Parathyroid adenoma (tissue), 2 donors: ENCODE measurements around the gene LY6G5C.

Experiments
- H2AFZ ChIP-seq: fragments of 300-600 bp; sonication (generic); one replicate; pipeline ENCODE4 v1.7.0; 2017; ENCODE audit warnings: antibody characterized with exemption, mild to moderate bottlenecking
- H3K27ac ChIP-seq: fragments of 300-600 bp; sonication (generic); one replicate; pipeline ENCODE4 v1.7.0; 2017
- H3K27me3 ChIP-seq: fragments of 300-600 bp; sonication (generic); one replicate; pipeline ENCODE4 v1.7.0; 2017; ENCODE audit warnings: low read length; ENCODE audit not compliant: control insufficient read depth, insufficient read depth
- H3K36me3 ChIP-seq: fragments of 300-600 bp; sonication (generic); one replicate; pipeline ENCODE4 v1.7.0; 2017; ENCODE audit warnings: low read length; ENCODE audit not compliant: control insufficient read depth, insufficient read depth
- H3K4me1 ChIP-seq: fragments of 300-600 bp; sonication (generic); one replicate; pipeline ENCODE4 v1.7.0; 2017; ENCODE audit warnings: control low read depth
- H3K4me2 ChIP-seq: fragments of 300-600 bp; sonication (generic); one replicate; pipeline ENCODE4 v1.7.0; 2017; ENCODE audit warnings: low read length
- H3K4me3 ChIP-seq: fragments of 300-600 bp; sonication (generic); one replicate; pipeline ENCODE4 v1.7.0; 2017; ENCODE audit warnings: low read depth, low read length
- H3K79me2 ChIP-seq: fragments of 300-600 bp; sonication (generic); one replicate; pipeline ENCODE4 v1.7.0; 2017; ENCODE audit warnings: control low read depth
- H3K9ac ChIP-seq: fragments of 300-600 bp; sonication (generic); one replicate; pipeline ENCODE4 v1.7.0; 2017; ENCODE audit warnings: mild to moderate bottlenecking
- H3K9me3 ChIP-seq: fragments of 300-600 bp; sonication (generic); one replicate; pipeline ENCODE4 v1.7.0; 2017; ENCODE audit warnings: low read length; ENCODE audit not compliant: control insufficient read depth
- CTCF ChIP-seq: fragments of 300-600 bp; sonication (generic); IDR thresholded peaks from one replicate; pipeline ENCODE4 v1.7.0; 2017; ENCODE audit warnings: antibody characterized with exemption, mild to moderate bottlenecking
- donor health status: primary hyperparathyroidism.

The LY6G5C gene

DNA sequence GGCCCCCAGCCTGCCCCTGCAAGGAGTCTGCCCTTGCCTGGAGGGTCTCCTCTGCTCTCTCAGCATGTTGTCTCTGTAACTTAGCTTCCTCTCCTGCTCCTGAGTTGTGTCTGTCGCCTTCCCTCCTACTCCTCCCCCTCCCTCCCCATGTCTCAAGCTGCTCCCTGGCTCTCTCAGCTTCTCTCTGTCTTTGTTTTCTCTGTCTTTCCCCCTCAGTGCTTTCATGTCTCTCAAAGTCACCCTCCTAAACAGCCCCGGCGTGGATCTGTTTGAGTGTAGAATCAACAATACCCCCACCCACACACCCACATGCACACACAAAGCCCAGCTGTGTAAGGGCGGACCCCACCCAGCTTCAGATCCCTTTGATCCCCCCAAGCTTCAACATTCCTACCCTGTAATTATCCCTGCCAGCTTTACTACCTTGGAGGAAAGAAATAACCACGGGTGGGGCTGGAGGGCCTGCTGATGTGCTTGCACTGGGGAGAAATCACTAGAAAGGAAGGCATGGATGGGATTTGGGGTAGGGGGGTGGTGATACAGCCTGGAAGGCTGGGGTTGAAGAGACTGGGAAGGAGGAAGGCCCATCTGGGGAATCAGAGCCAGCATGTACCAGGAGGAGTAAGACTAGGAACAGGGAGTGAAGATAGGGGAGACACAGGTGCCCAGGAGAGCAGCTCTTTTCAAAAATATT, 33.3 kb upstream of the LY6G5C start:
- H3K27ac ChIP-seq: no peak overlapping the region
- H3K9me3 ChIP-seq: no peaks in the 10 kb centered on the region

GRCh38 chr6:31713465-31713864, 32.6 kb upstream of the LY6G5C start:
- Histone ChIP-seq H3K79me2 (no peaks in the 10 kb centered on the region), H3K4me1 (peaks cover 9% of the 10 kb centered on the region), H3K9me3 (no peaks in the 10 kb centered on the region), H3K36me3 (no peaks in the 10 kb centered on the region), H3K4me2 (no peak overlapping the region), H3K4me3 (no peak overlapping the region), H3K27me3 (no peaks in the 10 kb centered on the region), H3K9ac (no peak overlapping the region), H2AFZ (no peak overlapping the region), H3K27ac (no peak overlapping the region)
- no peak for TF ChIP-seq CTCF

More for the DNA sequence above, 33.3 kb upstream of the LY6G5C start:
- H3K4me3 ChIP-seq: no peak overlapping the region
- H3K79me2 ChIP-seq: no peaks in the 10 kb centered on the region
- no peak overlapping the region for H3K9ac ChIP-seq
- peak overlapping the region; percentile 16 for H2AFZ ChIP-seq
- H3K4me2 ChIP-seq: no peak overlapping the region
- no peaks in the 10 kb centered on the region for H3K36me3 ChIP-seq
- H3K27me3 ChIP-seq: no peaks in the 10 kb centered on the region
- no peak for TF ChIP-seq CTCF
- peaks cover 14% of the 10 kb centered on the region for H3K4me1 ChIP-seq

- no peak overlapping the region for H3K4me3 ChIP-seq
- no peaks in the 10 kb centered on the region for H3K4me1 ChIP-seq
Observed at GRCh38 chr6:31712296-31712695, 31.4 kb upstream of the LY6G5C start.

GRCh38 chr6:31711233-31711632, 30.4 kb upstream of the LY6G5C start:
- Histone ChIP-seq H3K79me2 (no peaks in the 10 kb centered on the region), H3K4me1 (no peaks in the 10 kb centered on the region), H3K9ac (no peak overlapping the region), H3K4me3 (no peak overlapping the region), H3K4me2 (no peak overlapping the region), H3K36me3 (no peaks in the 10 kb centered on the region), H3K27me3 (no peaks in the 10 kb centered on the region), H3K9me3 (no peaks in the 10 kb centered on the region), H3K27ac (no peak overlapping the region), H2AFZ (no peak overlapping the region)
- no peak for TF ChIP-seq CTCF

More at GRCh38 chr6:31712296-31712695, 31.4 kb upstream of the LY6G5C start:
- Histone ChIP-seq H3K27ac (no peak overlapping the region), H3K79me2 (no peaks in the 10 kb centered on the region), H3K27me3 (no peaks in the 10 kb centered on the region), H3K4me2 (no peak overlapping the region), H3K9me3 (no peaks in the 10 kb centered on the region), H2AFZ (no peak overlapping the region), H3K36me3 (no peaks in the 10 kb centered on the region), H3K9ac (no peak overlapping the region)
- no peak for TF ChIP-seq CTCF
